Astrocyte (in vitro differentiated cells and primary cell): ENCODE measurements around the gene MT4. TPM values are rescaled to one million over a fixed set of nuclear protein-coding genes. Genes with fewer than 3 reads are reported as not detected.

ENCODE experiments used
- DNase-seq: peaks from one replicate; pipeline ENCODE4 v3.0.0-alpha.2; 2010; ENCODE audit warnings: low read depth
- FAIRE-seq: peaks from 2 replicates; lab custom pipeline; 2011; peaks lifted over from hg19 to GRCh38; lab: Jason Lieb, UNC
- H2AFZ ChIP-seq: 2 replicates; pipeline ENCODE4 v1.6.0; 2012; ENCODE audit warnings: low read depth, low read length, inconsistent platforms
- H3K27ac ChIP-seq: 2 replicates; pipeline ENCODE4 v1.5.1; 2011; ENCODE audit warnings: low read depth, low read length, inconsistent platforms
- H3K27me3 ChIP-seq: 2 replicates; pipeline ENCODE4 v1.6.0; 2011; ENCODE audit warnings: low read length, inconsistent platforms; ENCODE audit not compliant: insufficient read depth
- H3K36me3 ChIP-seq: 2 replicates; pipeline ENCODE4 v1.5.1; 2011; ENCODE audit warnings: low read length, inconsistent platforms; ENCODE audit not compliant: insufficient read depth
- H3K4me1 ChIP-seq: 2 replicates; pipeline ENCODE4 v1.5.1; 2011; ENCODE audit warnings: low read length, inconsistent platforms; ENCODE audit not compliant: insufficient read depth
- H3K4me2 ChIP-seq: 2 replicates; pipeline ENCODE4 v1.6.0; 2012; ENCODE audit warnings: low read length, inconsistent platforms
- H3K4me3 ChIP-seq: 2 replicates; pipeline ENCODE4 v1.5.1; 2011; ENCODE audit warnings: low read depth, mild to moderate bottlenecking, low read length, inconsistent platforms; ENCODE audit not compliant: insufficient read depth
- H3K79me2 ChIP-seq: 2 replicates; pipeline ENCODE4 v1.6.0; 2012; ENCODE audit warnings: mild to moderate bottlenecking, low read length, inconsistent platforms; ENCODE audit not compliant: insufficient read depth
- H3K9ac ChIP-seq: 2 replicates; pipeline ENCODE4 v1.6.0; 2012; ENCODE audit warnings: mild to moderate bottlenecking, low read length, inconsistent platforms
- H3K9me3 ChIP-seq: 2 replicates; pipeline ENCODE4 v1.5.1; 2012; ENCODE audit warnings: low read depth, mild to moderate bottlenecking, low read length, inconsistent platforms; ENCODE audit not compliant: insufficient read depth
- H4K20me1 ChIP-seq: 2 replicates; pipeline ENCODE4 v1.6.0; 2012; ENCODE audit warnings: low read length, inconsistent platforms; ENCODE audit not compliant: insufficient read depth
- H3K27ac Mint-ChIP-seq: one replicate; pipeline ENCODE4 v1.8.0; 2021; ENCODE audit warnings: mild to moderate bottlenecking, mixed read lengths; ENCODE audit not compliant: unreplicated experiment
- H3K27me3 Mint-ChIP-seq: one replicate; pipeline ENCODE4 v1.8.0; 2021; ENCODE audit warnings: low read depth, mixed read lengths; ENCODE audit not compliant: unreplicated experiment
- H3K36me3 Mint-ChIP-seq: one replicate; pipeline ENCODE4 v1.8.0; 2021; ENCODE audit warnings: low read depth, mixed read lengths; ENCODE audit not compliant: unreplicated experiment
- H3K4me1 Mint-ChIP-seq: one replicate; pipeline ENCODE4 v1.8.0; 2021; ENCODE audit warnings: low read depth, mixed read lengths; ENCODE audit not compliant: unreplicated experiment
- H3K4me3 Mint-ChIP-seq: one replicate; pipeline ENCODE4 v1.8.0; 2021; ENCODE audit warnings: mild to moderate bottlenecking, moderate library complexity, mixed read lengths; ENCODE audit not compliant: unreplicated experiment
- H3K9me3 Mint-ChIP-seq: one replicate; pipeline ENCODE4 v1.8.0; 2021; ENCODE audit warnings: mild to moderate bottlenecking, mixed read lengths; ENCODE audit not compliant: unreplicated experiment
- EZH2 ChIP-seq: IDR thresholded peaks from 2 replicates; pipeline ENCODE4 v1.6.1; 2012; ENCODE audit warnings: mild to moderate bottlenecking, low read length, inconsistent platforms; ENCODE audit not compliant: insufficient read depth
- total RNA-seq: library from RNA; stranded (reverse); gene quantifications from 2 replicates; pipeline ENCODE4 v1.2.1, GENCODE V29; 2021
- TF ChIP-seq, protein P1 (sequence below): IDR thresholded peaks from 2 replicates; pipeline ENCODE4 v1.5.1; 2011; ENCODE audit warnings: low read depth, mild to moderate bottlenecking, inconsistent platforms, low read length, moderate library complexity; ENCODE audit not compliant: insufficient read depth

Gene MT4
- total RNA-seq, 1 donor from 2014 or later, result not detected

DNA sequence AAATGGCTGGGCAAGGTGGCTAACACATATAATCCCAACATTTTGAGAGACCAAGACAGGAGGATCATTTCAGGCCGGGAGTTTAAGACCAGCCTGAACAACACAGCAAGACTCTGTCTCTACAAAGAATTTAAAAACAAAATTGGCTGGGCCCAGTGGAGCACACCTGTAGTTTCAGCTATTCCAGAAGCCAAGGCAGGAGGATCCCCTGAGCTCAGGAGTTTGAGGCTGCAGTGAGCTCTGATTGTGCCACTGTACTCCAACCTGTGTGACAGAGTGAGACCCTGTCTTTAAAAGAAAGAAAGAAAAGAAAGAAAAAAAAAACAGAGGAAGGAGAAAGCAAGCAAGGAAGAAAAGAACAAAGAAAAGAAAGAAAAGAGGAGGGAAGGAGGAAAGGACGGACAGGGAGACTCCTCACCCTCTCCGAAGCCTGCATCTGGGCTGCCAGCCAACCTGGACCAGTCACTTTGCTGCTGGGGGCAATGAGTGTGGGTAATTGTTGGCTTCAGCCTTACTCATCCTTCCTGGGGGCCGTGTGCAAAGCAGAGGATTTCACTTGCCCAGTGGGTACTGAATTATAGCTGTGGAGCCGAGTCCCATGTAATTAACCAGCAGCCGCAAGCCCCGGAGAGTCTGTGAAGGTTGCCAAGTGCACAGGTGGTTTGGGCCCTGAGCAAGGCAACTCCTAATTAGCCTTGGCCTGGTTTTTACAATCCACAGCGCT is 6.7 kb upstream of the MT4 start:
- H3K9me3 Mint-ChIP-seq, result no peaks in the 10 kb centered on the region
- no peak for TF ChIP-seq EZH2
- TF ChIP-seq, protein P1, sequence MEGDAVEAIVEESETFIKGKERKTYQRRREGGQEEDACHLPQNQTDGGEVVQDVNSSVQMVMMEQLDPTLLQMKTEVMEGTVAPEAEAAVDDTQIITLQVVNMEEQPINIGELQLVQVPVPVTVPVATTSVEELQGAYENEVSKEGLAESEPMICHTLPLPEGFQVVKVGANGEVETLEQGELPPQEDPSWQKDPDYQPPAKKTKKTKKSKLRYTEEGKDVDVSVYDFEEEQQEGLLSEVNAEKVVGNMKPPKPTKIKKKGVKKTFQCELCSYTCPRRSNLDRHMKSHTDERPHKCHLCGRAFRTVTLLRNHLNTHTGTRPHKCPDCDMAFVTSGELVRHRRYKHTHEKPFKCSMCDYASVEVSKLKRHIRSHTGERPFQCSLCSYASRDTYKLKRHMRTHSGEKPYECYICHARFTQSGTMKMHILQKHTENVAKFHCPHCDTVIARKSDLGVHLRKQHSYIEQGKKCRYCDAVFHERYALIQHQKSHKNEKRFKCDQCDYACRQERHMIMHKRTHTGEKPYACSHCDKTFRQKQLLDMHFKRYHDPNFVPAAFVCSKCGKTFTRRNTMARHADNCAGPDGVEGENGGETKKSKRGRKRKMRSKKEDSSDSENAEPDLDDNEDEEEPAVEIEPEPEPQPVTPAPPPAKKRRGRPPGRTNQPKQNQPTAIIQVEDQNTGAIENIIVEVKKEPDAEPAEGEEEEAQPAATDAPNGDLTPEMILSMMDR, result no peak
- H3K27me3 Mint-ChIP-seq, result peaks cover 47% of the 10 kb centered on the region
- no peak overlapping the region for H2AFZ ChIP-seq
- H3K4me1 ChIP-seq, result no peaks in the 10 kb centered on the region
- H3K27me3 ChIP-seq, result no peaks in the 10 kb centered on the region
- H4K20me1 ChIP-seq, result no peaks in the 10 kb centered on the region
- no peak overlapping the region for H3K4me2 ChIP-seq
- no peaks in the 10 kb centered on the region for H3K79me2 ChIP-seq
- FAIRE-seq, result no peak
- H3K36me3 ChIP-seq, result no peaks in the 10 kb centered on the region
- no peaks in the 10 kb centered on the region for H3K9me3 ChIP-seq
- H3K9ac ChIP-seq, result no peak overlapping the region
- no peak overlapping the region for H3K4me3 Mint-ChIP-seq
- DNase-seq, result peak; percentile 67
- no peak overlapping the region for H3K27ac Mint-ChIP-seq
- no peak overlapping the region for H3K27ac ChIP-seq
- H3K36me3 Mint-ChIP-seq, result no peaks in the 10 kb centered on the region
- H3K4me1 Mint-ChIP-seq, result no peaks in the 10 kb centered on the region
- no peak overlapping the region for H3K4me3 ChIP-seq

DNA sequence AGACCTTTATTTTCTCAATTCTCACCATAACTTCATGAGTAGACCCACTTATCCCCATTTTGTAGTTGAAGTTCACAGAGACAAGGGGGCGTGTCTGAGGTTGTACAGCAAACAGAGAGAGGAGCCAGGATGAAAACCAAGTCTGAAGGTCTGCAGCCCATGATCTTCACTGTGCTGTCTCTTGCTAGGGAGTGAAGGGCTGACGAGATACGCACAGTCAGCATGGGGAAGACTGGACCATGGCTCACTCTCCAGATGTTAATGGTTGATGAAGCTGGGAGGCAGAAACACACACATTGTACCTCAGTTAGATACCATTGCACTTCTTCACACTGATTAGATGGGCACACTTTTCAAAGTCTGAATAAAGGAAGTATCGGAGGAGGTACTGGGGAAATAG is 5.8 kb upstream of the MT4 start:
- no peak overlapping the region for H3K4me2 ChIP-seq
- no peak overlapping the region for H2AFZ ChIP-seq
- H3K36me3 Mint-ChIP-seq, result no peaks in the 10 kb centered on the region
- H3K4me3 Mint-ChIP-seq, result no peak overlapping the region
- no peaks in the 10 kb centered on the region for H3K9me3 Mint-ChIP-seq
- peaks cover 50% of the 10 kb centered on the region for H3K27me3 Mint-ChIP-seq
- H3K27ac Mint-ChIP-seq, result no peak overlapping the region
- H3K4me1 Mint-ChIP-seq, result no peaks in the 10 kb centered on the region
- H3K27me3 ChIP-seq, result no peaks in the 10 kb centered on the region
- H3K9me3 ChIP-seq, result no peaks in the 10 kb centered on the region
- H3K9ac ChIP-seq, result no peak overlapping the region
- no peaks in the 10 kb centered on the region for H4K20me1 ChIP-seq
- no peaks in the 10 kb centered on the region for H3K79me2 ChIP-seq
- no peak for FAIRE-seq
- H3K4me3 ChIP-seq, result no peak overlapping the region
- TF ChIP-seq, protein P1, result no peak
- TF ChIP-seq EZH2, result no peak
- H3K27ac ChIP-seq, result no peak overlapping the region
- no peak for DNase-seq
- H3K36me3 ChIP-seq, result no peaks in the 10 kb centered on the region
- no peaks in the 10 kb centered on the region for H3K4me1 ChIP-seq

DNA sequence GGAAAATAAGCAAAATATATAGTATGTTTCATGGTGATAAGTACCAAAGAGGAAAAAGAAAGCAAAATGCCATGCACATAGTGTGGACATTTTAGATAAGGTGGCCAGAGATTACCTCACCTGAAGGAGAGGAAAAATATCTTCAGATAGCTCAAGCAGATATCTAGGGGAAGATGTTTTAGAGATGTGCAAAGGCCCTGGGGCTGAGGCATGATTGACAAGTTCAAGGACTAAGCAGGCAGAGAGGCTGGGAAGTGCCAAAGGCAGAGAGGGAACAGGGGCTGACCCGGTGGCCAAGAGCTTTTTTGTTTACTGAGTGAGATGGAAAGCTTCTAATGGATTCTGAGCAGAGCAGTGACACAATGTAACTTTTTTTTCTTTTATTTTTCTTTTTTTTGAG is 4.4 kb upstream of the MT4 start:
- Mint-ChIP-seq H3K36me3 (no peaks in the 10 kb centered on the region), H3K4me1 (no peaks in the 10 kb centered on the region), H3K9me3 (no peaks in the 10 kb centered on the region), H3K27me3 (peaks cover 51% of the 10 kb centered on the region), H3K4me3 (no peak overlapping the region), H3K27ac (no peak overlapping the region)
- Histone ChIP-seq H3K4me1 (no peaks in the 10 kb centered on the region), H2AFZ (no peak overlapping the region), H3K27ac (no peak overlapping the region), H3K9ac (no peak overlapping the region), H3K4me3 (no peak overlapping the region), H3K36me3 (no peaks in the 10 kb centered on the region), H3K79me2 (no peaks in the 10 kb centered on the region), H3K27me3 (peaks cover 3% of the 10 kb centered on the region), H4K20me1 (no peaks in the 10 kb centered on the region), H3K9me3 (no peaks in the 10 kb centered on the region), H3K4me2 (no peak overlapping the region)
- DNase-seq (no peak), FAIRE-seq (no peak)
- TF ChIP-seq EZH2, result no peak
- TF ChIP-seq, protein P1, result no peak
